Spleen (tissue), 7 donors: ENCODE results near the gene SBSN.

Experiments used
- POLR2A ChIP-seq, 3 donors: fragments of 450-650 bp; IDR thresholded peaks; one replicate each; pipeline ENCODE4 v1.5.1; 2017; ENCODE audit warnings: antibody characterized with exemption in 3 of 3, mild to moderate bottlenecking in 1 of 3
- TF ChIP-seq, protein P1 (sequence below), 11 experiments: fragments of 200-600 bp in 7 of 11; fragments of 450-650 bp in 4 of 11; sonication (generic) in 4 of 11; IDR thresholded peaks in 8 of 11; conservative IDR thresholded peaks in 3 of 11; 1 replicate in 7 of 11; 2 replicates in 4 of 11; pipeline versions ENCODE4 v1.4.0 to v1.8.0; 2016 to 2021; ENCODE audit warnings: antibody characterized with exemption in 11 of 11, inconsistent platforms in 4 of 11, mild to moderate bottlenecking in 1 of 11
- donor health status: DM: no; HTN: no; CAD: no; lungs with moderate emphysema.
- donor health status: DM: no; HTN: no; CAD: no.
- donor health status: DM: no; HTN: no; CAD: no.

- TF ChIP-seq, protein P1, sequence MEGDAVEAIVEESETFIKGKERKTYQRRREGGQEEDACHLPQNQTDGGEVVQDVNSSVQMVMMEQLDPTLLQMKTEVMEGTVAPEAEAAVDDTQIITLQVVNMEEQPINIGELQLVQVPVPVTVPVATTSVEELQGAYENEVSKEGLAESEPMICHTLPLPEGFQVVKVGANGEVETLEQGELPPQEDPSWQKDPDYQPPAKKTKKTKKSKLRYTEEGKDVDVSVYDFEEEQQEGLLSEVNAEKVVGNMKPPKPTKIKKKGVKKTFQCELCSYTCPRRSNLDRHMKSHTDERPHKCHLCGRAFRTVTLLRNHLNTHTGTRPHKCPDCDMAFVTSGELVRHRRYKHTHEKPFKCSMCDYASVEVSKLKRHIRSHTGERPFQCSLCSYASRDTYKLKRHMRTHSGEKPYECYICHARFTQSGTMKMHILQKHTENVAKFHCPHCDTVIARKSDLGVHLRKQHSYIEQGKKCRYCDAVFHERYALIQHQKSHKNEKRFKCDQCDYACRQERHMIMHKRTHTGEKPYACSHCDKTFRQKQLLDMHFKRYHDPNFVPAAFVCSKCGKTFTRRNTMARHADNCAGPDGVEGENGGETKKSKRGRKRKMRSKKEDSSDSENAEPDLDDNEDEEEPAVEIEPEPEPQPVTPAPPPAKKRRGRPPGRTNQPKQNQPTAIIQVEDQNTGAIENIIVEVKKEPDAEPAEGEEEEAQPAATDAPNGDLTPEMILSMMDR (IDR thresholded peaks at IDR 0.05 in 8 of 11, conservative IDR thresholded peaks at IDR 0.05 in 3 of 11): no peak
- no peak for TF ChIP-seq POLR2A (IDR thresholded peaks at IDR 0.05)
Observed at GRCh38 chr19:35529241-35530218, 1.4 kb upstream of the SBSN start.
